Measurements from ENCODE around the gene KSR1.

DNA sequence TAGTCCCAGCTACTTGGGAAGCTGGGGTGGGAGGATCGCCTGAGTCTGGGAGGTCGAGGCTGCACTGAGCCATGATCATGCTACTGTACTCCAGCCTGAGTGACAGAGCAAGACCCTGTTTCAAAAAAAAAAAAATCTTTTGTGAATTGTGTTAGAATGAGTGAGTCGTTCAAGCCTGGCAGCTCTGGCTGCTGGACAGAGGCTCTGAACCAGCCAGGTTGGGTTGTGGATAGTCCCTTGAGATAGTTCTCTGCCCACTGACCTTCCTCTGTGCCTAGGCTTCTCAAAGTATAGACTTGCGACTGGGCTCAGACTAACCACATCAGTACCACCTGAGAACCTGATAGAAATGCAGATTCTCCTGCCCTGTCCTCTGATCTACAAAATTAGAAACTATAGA lies 2.2 kb upstream of the KSR1 start:
- TF ChIP-seq, protein P1, sequence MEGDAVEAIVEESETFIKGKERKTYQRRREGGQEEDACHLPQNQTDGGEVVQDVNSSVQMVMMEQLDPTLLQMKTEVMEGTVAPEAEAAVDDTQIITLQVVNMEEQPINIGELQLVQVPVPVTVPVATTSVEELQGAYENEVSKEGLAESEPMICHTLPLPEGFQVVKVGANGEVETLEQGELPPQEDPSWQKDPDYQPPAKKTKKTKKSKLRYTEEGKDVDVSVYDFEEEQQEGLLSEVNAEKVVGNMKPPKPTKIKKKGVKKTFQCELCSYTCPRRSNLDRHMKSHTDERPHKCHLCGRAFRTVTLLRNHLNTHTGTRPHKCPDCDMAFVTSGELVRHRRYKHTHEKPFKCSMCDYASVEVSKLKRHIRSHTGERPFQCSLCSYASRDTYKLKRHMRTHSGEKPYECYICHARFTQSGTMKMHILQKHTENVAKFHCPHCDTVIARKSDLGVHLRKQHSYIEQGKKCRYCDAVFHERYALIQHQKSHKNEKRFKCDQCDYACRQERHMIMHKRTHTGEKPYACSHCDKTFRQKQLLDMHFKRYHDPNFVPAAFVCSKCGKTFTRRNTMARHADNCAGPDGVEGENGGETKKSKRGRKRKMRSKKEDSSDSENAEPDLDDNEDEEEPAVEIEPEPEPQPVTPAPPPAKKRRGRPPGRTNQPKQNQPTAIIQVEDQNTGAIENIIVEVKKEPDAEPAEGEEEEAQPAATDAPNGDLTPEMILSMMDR (IDR thresholded peaks at IDR 0.05), result no peak
- TF ChIP-seq POLR2AphosphoS5 (IDR thresholded peaks at IDR 0.05; ENCODE audit: low read depth, low read length) (no peak), TCF7L2 (IDR thresholded peaks at IDR 0.05; ENCODE audit: low read depth, low read length) (no peak)
- TF ChIP-seq, protein P2, sequence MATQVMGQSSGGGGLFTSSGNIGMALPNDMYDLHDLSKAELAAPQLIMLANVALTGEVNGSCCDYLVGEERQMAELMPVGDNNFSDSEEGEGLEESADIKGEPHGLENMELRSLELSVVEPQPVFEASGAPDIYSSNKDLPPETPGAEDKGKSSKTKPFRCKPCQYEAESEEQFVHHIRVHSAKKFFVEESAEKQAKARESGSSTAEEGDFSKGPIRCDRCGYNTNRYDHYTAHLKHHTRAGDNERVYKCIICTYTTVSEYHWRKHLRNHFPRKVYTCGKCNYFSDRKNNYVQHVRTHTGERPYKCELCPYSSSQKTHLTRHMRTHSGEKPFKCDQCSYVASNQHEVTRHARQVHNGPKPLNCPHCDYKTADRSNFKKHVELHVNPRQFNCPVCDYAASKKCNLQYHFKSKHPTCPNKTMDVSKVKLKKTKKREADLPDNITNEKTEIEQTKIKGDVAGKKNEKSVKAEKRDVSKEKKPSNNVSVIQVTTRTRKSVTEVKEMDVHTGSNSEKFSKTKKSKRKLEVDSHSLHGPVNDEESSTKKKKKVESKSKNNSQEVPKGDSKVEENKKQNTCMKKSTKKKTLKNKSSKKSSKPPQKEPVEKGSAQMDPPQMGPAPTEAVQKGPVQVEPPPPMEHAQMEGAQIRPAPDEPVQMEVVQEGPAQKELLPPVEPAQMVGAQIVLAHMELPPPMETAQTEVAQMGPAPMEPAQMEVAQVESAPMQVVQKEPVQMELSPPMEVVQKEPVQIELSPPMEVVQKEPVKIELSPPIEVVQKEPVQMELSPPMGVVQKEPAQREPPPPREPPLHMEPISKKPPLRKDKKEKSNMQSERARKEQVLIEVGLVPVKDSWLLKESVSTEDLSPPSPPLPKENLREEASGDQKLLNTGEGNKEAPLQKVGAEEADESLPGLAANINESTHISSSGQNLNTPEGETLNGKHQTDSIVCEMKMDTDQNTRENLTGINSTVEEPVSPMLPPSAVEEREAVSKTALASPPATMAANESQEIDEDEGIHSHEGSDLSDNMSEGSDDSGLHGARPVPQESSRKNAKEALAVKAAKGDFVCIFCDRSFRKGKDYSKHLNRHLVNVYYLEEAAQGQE (IDR thresholded peaks at IDR 0.05; ENCODE audit: insufficient read depth in 1 of 2, low read depth in 2 of 2, low read length in 1 of 2), result 0 out of 4 replicates have a peak, but pooled peaks of 1 of the 2 experiments have one; percentile 15

Measured in Panc1 (cell line).